Mesodermal cell (in vitro differentiated cells): Measurements from ENCODE around the gene GABRG3.
"Not testable (repeated sequence)": the region's sequence is repeated elsewhere in the genome, so short reads cannot be mapped to it uniquely, and the experiment has no call there.

Source experiments
- H3K27ac ChIP-seq: 2 replicates; pipeline ENCODE4 v1.7.0; 2013; ENCODE audit warnings: mild to moderate bottlenecking, low read depth, low read length, moderate library complexity; ENCODE audit not compliant: severe bottlenecking
- H3K36me3 ChIP-seq: 2 replicates; pipeline ENCODE4 v1.7.1; 2013; ENCODE audit warnings: mild to moderate bottlenecking, low read length, moderate library complexity; ENCODE audit not compliant: control insufficient read depth, insufficient read depth
- H3K4me1 ChIP-seq: one replicate; pipeline ENCODE4 v1.7.1; 2013; ENCODE audit warnings: mild to moderate bottlenecking, low read length; ENCODE audit not compliant: insufficient read depth, control insufficient read depth, poor library complexity, severe bottlenecking
- H3K4me3 ChIP-seq: 2 replicates; pipeline ENCODE4 v1.7.0; 2013; ENCODE audit warnings: low read length, control low read depth, mild to moderate bottlenecking; ENCODE audit not compliant: insufficient read depth, poor library complexity, severe bottlenecking; ENCODE audit errors: extremely low read depth
- H3K9me3 ChIP-seq: 2 replicates; pipeline ENCODE4 v1.7.1; 2013; ENCODE audit warnings: mild to moderate bottlenecking, low read length, moderate library complexity; ENCODE audit not compliant: control insufficient read depth
- WGBS, 2 experiments: methylation state at CpG; one replicate each; pipeline ENCODE4 v1.1.5; 2013; ENCODE audit warnings: missing lambda C conversion rate in 2 of 2; ENCODE audit not compliant: insufficient coverage in 2 of 2; 5-methylcytosine and 5-hydroxymethylcytosine counted together

GABRG3 gene

GRCh38 chr15:27353856-27354255 is 382.9 kb downstream of the GABRG3 start:
- WGBS, 2 experiments, result 83 to 90% methylated on average over 1 to 2 of the region's 2 CpGs
- Histone ChIP-seq H3K36me3 (no peaks in the 10 kb centered on the region), H3K9me3 (no peaks in the 10 kb centered on the region), H3K4me1 (no peaks in the 10 kb centered on the region), H3K27ac (no peak overlapping the region), H3K4me3 (no peak overlapping the region)

- no peaks in the 10 kb centered on the region for H3K4me1 ChIP-seq
- no peaks in the 10 kb centered on the region for H3K9me3 ChIP-seq
- 28 to 32% methylated on average over 6 to 12 of the region's 19 CpGs for WGBS, 2 experiments
- no peaks in the 10 kb centered on the region for H3K36me3 ChIP-seq
- H3K27ac ChIP-seq, result no peak overlapping the region
- no peak overlapping the region for H3K4me3 ChIP-seq
Measured at GRCh38 chr15:27358751-27359434, 387.9 kb downstream of the GABRG3 start.

- Histone ChIP-seq H3K27ac (no peak overlapping the region), H3K36me3 (no peaks in the 10 kb centered on the region), H3K4me1 (no peaks in the 10 kb centered on the region), H3K4me3 (no peak overlapping the region), H3K9me3 (no peaks in the 10 kb centered on the region)
- WGBS, 2 experiments, result 91 to 95% methylated on average over 6 of the region's 7 CpGs
Measured at GRCh38 chr15:27359586-27359985, 388.6 kb downstream of the GABRG3 start.

GRCh38 chr15:27360316-27360715 is 389.3 kb downstream of the GABRG3 start:
- Histone ChIP-seq H3K36me3 (no peaks in the 10 kb centered on the region), H3K9me3 (no peaks in the 10 kb centered on the region), H3K4me1 (no peaks in the 10 kb centered on the region), H3K4me3 (no peak overlapping the region), H3K27ac (no peak overlapping the region)
- WGBS, 2 experiments, result 91 to 93% methylated on average over 6 to 7 of the region's 7 CpGs

- Histone ChIP-seq H3K4me3 (no peak overlapping the region), H3K9me3 (no peaks in the 10 kb centered on the region), H3K27ac (no peak overlapping the region), H3K36me3 (no peaks in the 10 kb centered on the region), H3K4me1 (no peaks in the 10 kb centered on the region)
- 67 to 86% methylated on average over 1 to 3 of the region's 5 CpGs for WGBS, 2 experiments
Measured at GRCh38 chr15:27361438-27361837, 390.5 kb downstream of the GABRG3 start.

GRCh38 chr15:27365456-27365855 is 394.5 kb downstream of the GABRG3 start:
- WGBS, 2 experiments, result 83 to 100% methylated on average over 1 of the region's 2 CpGs
- Histone ChIP-seq H3K36me3 (no peaks in the 10 kb centered on the region), H3K4me1 (no peaks in the 10 kb centered on the region), H3K27ac (no peak overlapping the region), H3K9me3 (no peaks in the 10 kb centered on the region), H3K4me3 (no peak overlapping the region)

- WGBS, 2 experiments, result 86 to 100% methylated on average over 1 of the region's 2 CpGs
- H3K9me3 ChIP-seq, H3K27ac ChIP-seq, H3K4me3 ChIP-seq, H3K36me3 ChIP-seq, H3K4me1 ChIP-seq: not testable (repeated sequence)
Measured at GRCh38 chr15:27377391-27377790, 406.4 kb downstream of the GABRG3 start.

- Histone ChIP-seq H3K4me1 (no peaks in the 10 kb centered on the region), H3K36me3 (no peaks in the 10 kb centered on the region), H3K4me3 (no peak overlapping the region), H3K9me3 (no peaks in the 10 kb centered on the region), H3K27ac (no peak overlapping the region)
- 69 to 75% methylated on average over 7 to 8 of the region's 8 CpGs for WGBS, 2 experiments
Measured at GRCh38 chr15:27382361-27383025, 411.5 kb downstream of the GABRG3 start.

- Histone ChIP-seq H3K4me1 (no peaks in the 10 kb centered on the region), H3K36me3 (no peaks in the 10 kb centered on the region), H3K9me3 (no peaks in the 10 kb centered on the region), H3K4me3 (no peak overlapping the region), H3K27ac (no peak overlapping the region)
- WGBS, 2 experiments, result no CpG with 5 or more reads among the region's 4 CpGs
Measured at GRCh38 chr15:27383726-27384125, 412.7 kb downstream of the GABRG3 start.

- no peaks in the 10 kb centered on the region for H3K4me1 ChIP-seq
- no peaks in the 10 kb centered on the region for H3K36me3 ChIP-seq
- 83 to 84% methylated on average over 1 to 3 of the region's 3 CpGs for WGBS, 2 experiments
- H3K9me3 ChIP-seq, result no peaks in the 10 kb centered on the region
- no peak overlapping the region for H3K4me3 ChIP-seq
- no peak overlapping the region for H3K27ac ChIP-seq
Measured at GRCh38 chr15:27392163-27392562, 421.2 kb downstream of the GABRG3 start.

- H3K9me3 ChIP-seq, result no peaks in the 10 kb centered on the region
- no peaks in the 10 kb centered on the region for H3K36me3 ChIP-seq
- no peak overlapping the region for H3K27ac ChIP-seq
- WGBS, 2 experiments, result 29 to 63% methylated on average over 1 to 2 of the region's 2 CpGs
- no peaks in the 10 kb centered on the region for H3K4me1 ChIP-seq
- H3K4me3 ChIP-seq, result no peak overlapping the region
Measured at GRCh38 chr15:27396521-27396920, 425.5 kb downstream of the GABRG3 start.
